ENCODE data around the gene PDK2. TPM values are rescaled to one million over a fixed set of nuclear protein-coding genes. Genes with fewer than 3 reads are reported as not detected.
A peak's percentile ranks its signal among the peaks of the same experiment; 100 is the strongest.

PDK2 gene
- total RNA-seq, 1 experiment from 2014 or later, result 27.2 TPM

DNA sequence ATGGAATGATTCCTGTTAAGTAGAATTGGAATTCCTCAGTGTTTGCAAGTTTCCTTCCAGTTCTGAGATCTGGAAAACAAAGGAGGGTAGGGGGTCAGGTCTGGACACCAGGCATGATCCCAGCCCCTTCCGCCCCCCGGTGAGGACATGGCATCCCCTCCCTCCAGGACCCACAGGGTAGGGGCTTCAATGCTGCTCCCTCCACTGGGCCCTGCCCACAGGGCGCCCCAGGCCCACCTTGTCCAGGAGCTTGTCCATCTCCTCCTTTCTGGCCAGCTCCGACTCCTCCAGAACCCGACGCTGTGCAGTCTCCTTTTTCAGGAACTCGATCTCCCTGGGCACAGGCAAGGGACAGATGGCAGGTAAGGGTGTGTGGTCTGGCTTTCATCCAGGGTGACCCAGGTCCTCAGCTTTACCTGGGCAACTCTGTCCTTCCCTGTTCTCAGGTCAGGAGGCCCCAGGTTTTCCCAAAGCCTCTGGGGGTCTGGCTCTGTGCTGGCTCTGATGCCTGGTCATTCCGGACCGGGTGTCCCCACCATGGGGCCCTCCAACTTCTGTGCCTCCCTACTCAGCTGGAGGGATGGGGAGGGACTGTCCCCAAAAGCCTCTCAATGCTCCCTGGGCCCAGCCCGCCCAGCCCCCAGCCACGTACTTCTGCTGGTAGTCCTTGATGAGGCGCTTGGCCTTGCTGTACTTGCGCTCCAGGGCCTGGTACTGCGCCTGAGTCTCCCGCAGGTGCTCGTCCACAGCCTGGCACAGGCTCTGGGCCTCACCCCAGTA is 40.4 kb downstream of the PDK2 start:
- DNase-seq (ENCODE audit: low read depth), result no peak

DNA sequence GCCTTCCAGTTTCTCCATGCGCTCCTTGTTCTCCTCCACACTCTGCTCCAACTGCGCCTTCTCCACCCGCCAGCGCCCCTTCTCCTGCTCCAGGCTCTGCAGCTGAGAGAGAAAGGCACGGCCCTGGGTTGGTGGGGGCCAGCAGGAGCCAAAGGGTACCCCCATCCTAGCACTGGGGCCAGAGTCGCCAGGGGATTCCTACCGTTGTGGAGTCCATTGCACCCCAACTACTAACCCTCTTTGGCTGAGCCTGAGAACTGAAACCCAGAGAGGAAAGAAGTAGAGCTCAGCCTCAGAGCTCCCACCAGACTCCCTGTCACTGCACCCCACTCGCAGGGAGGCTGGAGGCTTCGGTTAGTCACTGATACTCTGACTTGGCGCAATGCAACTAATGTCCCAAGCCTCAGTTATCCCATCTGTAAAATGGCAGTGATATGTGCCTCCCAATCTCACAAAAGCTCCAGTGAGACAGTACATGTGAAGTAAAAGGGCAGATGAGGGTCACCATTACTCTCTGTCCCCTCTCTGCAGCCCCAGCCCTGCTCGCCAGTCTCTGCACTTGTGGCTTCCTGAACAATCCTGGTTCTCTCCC is 41.0 kb downstream of the PDK2 start:
- DNase-seq (ENCODE audit: low read depth), result no peak

DNA sequence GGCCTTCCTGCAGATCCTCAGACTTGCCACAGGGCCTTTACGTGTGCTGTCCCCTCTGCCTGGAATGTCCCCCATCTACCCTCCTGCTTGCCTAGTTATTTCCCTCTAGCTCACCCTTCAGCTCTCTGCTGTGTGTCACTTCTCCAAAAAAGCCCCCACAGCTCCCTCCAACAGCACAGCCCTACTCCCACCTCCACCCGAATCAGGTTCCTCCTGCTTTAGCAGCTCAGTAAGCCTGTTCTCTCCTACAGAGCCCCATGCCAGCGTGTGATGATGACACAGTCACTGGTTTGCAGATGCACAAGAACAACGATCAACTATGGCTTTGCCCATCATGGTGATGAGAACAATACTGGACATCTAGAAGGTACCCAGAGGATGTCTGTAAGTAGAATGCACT is 41.9 kb downstream of the PDK2 start:
- no peak for DNase-seq (ENCODE audit: low read depth)

DNA sequence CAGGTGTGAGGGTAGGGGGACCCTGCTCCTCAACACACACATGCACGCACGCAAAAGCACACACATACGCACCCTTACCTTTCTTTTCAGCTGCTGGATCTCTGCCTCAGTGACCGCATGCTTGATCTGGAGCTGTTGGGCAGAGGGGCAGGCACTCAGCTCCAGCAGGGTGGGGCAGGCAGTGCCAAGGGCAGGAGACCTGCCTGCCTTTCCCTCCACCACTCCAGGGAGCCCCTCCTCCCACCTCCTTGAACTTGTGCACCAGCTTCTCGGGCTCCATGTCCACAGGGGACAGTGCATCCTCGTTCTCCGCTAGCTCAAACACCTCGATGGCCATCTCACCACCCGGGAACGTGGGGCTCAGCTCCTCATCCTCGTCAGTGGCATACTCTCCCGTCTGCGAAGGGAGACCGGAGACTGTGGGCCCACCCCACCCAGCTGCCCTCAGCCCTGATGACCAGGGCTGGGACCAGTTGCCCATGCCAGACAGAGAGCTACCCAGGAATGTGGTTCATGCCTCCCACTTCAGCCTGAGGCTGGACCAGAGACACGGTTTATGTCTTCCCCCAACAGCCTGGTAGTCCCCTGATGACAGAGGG is 44.1 kb downstream of the PDK2 start:
- no peak for DNase-seq (ENCODE audit: low read depth)

DNA sequence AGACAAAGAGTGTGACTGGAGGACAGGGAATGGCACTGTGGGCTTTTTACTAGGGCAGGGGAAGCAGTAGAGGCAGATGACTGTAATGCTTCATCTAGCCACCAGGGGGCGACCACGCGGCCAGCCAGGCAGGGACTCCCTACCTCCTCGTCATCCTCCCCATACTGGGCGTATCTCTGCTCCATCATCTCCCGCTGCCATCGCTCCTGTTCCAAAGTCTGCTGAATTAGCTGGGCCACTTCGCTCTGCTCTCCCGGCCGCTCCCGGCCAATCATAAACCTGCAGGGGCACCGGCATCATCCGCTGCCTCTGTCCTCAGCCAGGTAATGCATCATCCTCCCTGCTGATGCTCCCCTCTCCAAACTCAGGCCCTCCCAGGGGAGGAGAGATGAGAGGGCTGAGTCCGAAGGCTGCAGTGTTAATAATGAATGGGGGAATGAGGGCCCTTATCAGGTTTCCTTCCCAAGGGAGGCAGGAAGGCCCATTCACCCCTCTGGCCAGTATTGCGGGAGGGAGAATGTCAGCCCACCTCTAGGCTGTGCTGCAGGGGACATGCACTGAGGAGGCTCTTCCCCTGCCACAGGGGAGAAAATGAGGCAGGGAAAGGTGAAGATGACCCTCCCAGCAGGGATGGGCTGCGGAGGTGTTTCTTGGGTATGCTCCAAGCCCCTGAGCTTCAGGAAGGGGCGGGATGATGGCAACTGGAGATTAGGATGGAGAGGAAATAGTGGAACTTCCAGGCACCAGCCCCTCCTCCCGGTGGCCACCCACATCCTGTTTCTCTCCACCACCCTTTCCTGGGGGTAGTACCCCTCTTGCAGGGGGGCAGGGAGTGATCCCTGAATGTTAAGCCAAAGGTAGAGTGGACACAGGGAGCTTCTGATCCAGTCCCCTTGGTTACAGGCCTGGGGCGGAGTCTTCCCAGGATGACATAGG is 45.1 kb downstream of the PDK2 start:
- peak; percentile 48 for DNase-seq (ENCODE audit: low read depth)

DNA sequence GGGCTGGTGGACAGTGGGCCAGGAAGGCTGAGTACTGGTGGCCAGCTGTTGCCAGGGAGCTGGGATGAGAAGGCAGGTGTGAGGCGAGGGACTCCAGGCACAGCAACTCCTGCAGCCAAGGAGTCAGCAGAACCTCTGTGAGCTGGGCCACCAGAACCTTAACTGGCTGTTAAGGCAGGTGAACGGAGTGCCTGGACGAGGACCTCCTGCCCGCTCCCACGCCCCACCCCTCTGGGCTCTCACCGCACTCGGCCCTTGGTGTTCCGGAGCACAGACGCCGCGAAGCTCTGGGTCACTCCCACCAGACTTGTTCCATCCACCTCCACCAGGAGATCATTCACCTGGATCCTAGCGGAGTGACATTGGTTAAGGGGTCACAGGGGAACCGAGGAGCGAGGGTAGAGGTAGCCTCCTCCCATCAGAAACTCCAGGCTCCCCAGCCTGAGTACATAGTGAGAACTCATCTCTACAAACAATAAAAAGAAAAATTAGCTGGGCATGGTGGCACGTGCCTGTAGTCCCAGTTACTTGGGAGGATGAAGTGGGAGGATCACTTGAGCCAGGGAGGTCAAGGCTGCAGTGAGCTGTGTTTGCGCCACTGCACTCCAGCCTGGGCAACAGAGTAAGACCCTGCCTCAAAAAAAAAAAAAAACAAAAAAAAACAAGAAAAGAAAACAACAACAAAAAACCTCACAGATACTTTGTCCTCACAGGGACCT is 46.0 kb downstream of the PDK2 start:
- DNase-seq (ENCODE audit: low read depth), result no peak

DNA sequence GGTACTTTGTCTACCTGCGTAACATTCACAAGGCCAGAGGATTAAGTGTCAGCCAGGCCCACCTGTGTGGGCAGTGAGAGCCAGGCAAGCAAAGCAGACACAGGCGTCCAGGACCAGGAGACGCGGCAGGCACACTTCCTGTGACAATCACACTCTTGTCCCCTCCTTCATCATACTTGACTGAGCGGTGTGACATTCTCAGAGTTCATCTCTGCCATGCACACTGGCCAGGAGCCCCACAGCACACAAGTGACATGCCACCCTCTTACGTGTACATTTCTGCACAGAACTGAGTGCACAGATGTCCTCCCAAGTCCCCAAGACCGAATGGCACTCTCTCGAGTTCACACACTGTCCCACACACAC is 46.6 kb downstream of the PDK2 start:
- DNase-seq (ENCODE audit: low read depth), result no peak

DNA sequence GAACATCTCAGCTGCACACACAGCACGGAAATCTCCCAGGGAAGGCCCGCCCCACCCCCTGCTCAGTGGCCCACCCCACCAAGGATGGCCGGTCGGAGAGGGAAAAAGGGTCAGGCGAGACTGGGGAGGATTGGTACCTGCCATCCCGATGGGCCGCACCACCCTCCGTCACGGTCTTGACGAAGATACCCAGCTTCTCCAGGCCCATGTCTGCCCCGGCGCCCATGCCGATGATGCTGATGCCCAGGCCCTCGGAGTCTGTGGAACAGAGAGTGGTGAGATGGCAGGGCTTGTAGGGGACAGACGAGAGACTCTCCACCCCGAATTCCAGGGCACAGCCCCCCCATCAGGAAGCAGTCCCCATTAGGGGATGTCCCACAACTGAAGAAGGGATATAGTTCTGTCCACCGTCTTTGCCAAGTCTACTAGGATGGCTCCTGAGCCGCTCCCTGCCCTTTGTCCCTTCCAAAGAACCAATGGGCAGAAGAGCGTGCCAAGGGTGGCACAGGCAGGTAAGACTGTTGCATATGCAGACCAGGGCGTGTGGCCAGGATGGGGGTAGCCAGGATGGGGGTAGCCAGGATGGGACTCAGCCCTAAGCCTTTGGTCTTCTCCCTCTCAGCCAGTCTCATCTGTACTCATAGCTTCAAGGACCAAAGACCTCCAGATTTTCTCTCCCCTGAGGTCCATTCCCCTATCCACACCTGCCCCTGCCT is 48.5 kb downstream of the PDK2 start:
- no peak for DNase-seq (ENCODE audit: low read depth)

DNA sequence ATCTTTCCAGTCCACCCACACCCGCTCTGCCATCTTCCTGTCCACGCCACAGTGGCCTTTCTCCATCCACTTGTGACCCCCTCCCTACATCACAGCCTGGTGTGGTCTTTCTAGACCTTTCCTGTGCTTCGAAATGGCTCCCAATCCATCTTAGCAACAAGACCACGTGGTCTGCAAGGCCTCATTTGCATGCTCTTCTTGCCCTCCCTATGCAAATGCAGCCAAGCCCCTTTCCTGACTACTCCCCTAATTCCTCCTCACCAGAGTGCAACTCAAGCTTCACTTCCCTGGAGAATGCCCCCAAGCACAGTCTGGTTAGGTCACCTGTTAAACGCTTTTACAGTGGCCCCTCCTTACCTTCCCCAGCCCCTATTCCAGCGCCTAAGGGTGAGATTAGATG is 49.2 kb downstream of the PDK2 start:
- no peak for DNase-seq (ENCODE audit: low read depth)

DNA sequence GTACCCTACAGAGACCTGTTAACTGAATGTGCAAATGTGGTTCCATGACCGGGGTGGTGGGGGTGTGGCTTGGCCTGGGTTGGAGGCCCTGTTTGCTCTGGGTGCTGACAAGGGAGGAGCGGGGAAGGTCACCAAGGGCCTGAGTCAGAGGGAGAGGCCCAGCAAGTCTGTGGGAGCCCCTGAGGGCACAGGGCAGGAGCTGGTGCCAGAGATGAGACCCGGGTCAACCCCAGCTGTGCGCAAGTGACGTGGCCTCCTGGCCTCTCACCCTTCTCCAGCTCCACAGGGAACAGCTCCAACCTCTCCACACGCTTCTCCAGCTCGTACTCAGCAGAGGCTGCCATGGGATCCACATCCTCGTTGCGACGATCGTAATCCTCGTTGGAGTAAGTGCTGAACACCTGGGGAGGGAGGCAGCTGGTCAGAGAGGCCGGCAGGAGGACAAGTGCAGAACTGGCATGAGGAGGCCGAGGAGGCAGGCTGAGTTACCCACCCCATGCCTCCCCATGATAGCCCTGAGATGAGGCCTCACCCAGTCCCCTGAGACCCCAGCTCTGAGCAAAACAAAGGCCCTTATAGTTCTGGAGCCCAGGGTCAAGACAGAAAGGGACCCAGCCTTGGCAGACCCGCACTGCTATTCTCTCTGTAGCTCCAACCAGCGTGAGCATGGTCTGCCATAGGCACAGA is 49.8 kb downstream of the PDK2 start:
- DNase-seq (ENCODE audit: low read depth), result peak; percentile 23

DNA sequence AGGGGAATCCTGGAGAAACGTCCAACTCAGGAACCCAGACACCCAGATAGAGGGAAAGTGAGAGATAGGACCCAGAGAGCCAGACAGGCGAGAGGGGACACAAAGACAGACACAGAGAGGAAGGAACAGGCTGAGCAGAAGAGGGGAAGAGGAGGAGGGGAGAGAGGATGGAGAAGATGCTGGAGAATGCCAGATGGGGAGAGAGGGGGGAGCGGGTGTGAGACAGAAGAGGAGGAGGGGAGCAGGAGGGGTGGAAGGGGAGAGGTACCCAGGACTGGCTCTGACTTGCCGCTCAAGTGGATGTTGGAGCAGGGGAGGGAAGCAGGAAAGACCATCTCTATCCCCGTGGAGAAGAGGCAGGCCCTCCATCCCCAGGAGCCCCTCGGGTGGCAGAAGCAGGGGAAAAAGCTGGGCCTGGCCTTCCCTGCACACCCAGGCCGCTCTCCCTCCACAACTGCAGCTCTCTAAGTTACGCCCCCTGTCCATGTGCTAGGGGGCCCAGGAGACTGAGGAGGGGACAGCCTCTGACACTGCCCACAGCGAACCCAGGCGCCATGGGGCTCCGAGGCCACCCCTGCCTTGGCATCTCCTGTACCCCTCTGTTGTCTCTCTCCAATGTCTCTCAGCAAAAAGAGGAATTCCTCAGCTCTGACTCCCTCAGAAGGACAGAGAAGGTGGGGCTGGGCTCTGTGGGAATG is 50.5 kb downstream of the PDK2 start:
- DNase-seq (ENCODE audit: low read depth), result no peak

DNA sequence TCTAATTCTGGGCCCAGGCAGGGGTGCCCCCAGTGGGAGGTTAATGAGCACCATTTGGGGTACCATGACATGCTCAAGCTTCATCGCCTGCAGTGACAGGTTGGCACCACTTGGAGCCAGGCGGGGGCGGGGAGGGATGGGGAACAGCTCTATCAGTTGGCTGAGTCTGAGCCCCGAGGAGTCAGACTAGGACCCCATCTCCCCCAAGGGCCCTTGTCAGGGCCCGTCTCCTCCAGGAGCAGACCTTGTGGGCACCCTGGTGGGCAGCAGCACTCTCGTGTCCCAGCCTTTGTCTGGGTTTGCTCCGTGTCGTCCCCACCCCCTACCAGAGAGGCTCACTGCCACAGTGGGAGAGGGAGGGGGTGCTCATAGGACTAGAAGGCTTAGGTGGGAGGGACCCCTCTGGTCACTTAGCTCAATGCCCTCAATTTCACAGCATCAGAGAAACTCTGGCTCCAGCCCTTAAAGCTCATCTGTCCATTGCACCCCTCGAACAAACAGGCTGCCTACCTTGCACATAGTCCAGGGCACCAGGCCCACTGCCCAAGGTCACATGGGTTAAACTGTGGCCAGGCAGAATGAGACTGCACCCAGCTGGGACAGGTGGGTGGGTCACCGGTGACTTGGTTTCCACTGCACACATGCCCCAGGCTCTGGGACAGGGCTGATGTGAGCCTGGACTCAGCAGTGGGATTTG is 51.2 kb downstream of the PDK2 start:
- no peak for DNase-seq (ENCODE audit: low read depth)

DNA sequence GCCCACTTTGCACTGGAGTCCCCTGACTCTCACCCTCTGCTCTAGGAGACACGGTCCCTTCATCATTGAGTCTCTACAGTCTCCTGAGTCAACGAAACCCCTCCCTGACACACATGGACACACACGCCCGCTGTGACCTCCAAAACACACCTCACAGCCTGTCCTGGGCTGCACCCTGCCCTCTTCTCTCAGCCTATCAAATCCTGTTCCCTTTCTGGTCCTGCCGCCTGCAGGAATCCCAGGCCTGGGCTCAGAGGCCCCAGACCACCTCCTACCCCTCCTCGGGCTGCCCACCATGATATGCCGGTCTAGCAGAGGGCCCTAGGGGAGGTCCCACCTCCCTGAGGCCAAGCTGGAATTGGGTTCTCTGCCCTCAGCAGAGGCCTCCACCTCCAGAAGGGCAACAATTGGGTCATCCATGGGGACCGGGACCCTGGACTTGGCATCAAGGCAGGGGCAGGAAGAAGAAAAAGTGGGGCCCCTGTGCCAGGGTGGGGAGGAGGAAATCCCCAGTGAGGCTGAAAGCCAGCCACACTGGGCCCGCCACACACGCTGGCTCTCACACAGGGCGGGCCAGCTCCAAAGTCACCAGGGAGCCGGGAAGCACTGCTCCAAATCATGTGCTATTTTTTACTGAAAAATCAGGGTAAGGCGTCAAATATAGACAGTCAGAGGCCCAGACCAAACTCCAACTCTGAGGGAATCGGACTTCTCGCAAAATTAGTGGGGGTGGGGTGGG is 51.9 kb downstream of the PDK2 start:
- no peak for DNase-seq (ENCODE audit: low read depth)

DNA sequence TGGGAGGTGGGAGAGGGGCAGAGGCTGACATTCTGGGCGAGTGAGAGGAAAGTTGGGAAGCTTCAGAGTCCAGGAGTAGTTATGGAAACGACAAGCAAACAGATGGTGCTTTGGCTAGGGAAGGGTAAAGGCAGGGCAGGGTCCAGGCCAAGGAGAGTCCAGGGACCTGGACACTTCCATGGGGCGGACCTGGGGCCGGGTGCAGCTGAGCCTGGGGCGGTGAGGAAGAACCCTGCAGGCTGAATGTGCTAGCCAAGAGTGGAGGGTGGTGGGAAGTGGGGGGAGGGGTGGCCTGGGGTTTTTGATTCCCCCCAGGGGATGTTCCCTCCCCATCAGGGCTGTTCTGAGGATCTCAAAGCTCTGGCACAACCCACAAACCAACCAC is 52.7 kb downstream of the PDK2 start:
- peak; percentile 61 for DNase-seq (ENCODE audit: low read depth)

DNA sequence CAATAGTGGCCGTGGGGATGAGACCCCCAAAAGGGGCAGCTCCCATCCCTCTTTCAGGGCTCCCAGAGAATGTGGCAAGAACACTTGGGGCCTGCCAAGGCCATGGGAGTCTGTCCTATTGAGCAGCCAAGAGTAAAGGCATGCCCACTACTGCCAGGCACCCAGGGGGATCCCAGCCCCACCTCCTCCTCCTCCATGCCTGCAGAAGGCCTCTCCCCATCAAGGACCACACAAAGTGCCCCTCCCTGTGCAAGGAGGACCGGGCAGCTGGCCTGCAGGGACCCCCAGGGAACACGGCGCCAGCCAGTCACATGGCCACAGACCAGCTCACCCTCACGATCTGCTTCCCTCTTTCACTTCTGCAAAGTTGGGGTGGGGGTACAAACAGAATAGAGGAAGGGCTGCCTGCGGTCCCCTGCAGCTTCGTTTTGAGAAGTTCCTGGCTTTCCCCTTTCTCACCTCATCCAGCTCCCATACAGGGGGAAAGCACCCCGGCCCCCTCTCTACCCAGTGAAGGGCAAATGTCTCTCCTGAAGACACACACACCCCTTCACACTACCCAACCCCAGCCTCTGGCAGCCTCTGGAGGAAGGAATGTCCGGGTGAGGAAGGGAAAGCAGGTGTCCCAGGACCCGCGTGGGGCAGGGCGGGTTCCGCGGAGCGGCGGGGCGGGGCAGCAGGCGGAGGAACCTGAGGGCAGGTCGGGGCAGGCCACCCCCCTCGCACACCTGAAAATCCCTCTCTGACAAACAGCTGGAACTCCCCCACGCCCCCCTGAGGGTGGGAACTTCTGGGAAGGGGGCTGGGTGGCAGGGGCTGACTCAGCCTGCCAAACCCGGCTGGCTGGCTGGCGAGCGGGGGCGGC is 53.3 kb downstream of the PDK2 start:
- peak; percentile 60 for DNase-seq (ENCODE audit: low read depth)

DNA sequence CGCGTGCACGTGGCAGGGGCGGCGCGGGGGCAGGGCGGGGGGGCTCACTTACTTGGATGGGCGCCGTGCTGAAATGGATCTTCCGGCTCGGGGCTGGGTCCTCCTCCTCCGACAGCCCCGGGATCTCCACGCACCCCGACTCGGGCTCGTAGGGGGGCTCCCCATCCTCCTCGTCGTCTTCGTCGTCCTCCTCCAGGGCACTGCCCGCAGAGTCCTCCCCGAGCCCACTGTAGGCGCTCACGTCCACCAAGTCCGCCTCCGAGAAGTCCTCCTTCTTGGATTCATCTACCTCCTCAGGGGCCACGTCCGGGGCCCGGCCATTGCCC is 53.9 kb downstream of the PDK2 start:
- no peak for DNase-seq (ENCODE audit: low read depth)
